Fibroblast of pulmonary artery (primary cell): ENCODE data around the gene RBM26.

ENCODE experiments used
- DNase-seq: peaks from one replicate; pipeline ENCODE4 v3.0.0-alpha.2; 2010; ENCODE audit warnings: low read depth
- H3K4me3 ChIP-seq: replicated peaks from 2 replicates; pipeline ENCODE4 v1.5.1; 2011; ENCODE audit warnings: low read depth, mild to moderate bottlenecking, control low read depth, low read length, moderate library complexity
- CTCF ChIP-seq: IDR thresholded peaks from 2 replicates; pipeline ENCODE4 v1.5.1; 2011; ENCODE audit warnings: mild to moderate bottlenecking, control low read depth, low read length, inconsistent platforms; ENCODE audit errors: missing control alignments

RBM26 gene

GRCh38 chr13:79346300-79346914, 59.6 kb downstream of the RBM26 start:
- no peak for DNase-seq
- no peak for TF ChIP-seq CTCF
- H3K4me3 ChIP-seq = no peak overlapping the region

- no peak overlapping the region for H3K4me3 ChIP-seq
- no peak for TF ChIP-seq CTCF
- no peak for DNase-seq
Measured at GRCh38 chr13:79341202-79341601, 64.9 kb downstream of the RBM26 start.

GRCh38 chr13:79340490-79340889, 65.6 kb downstream of the RBM26 start:
- H3K4me3 ChIP-seq = no peak overlapping the region
- no peak for TF ChIP-seq CTCF
- DNase-seq = no peak

- TF ChIP-seq CTCF = no peak
- no peak overlapping the region for H3K4me3 ChIP-seq
- no peak for DNase-seq
Measured at GRCh38 chr13:79338343-79338742, 67.7 kb downstream of the RBM26 start.

GRCh38 chr13:79336966-79337365, 69.1 kb downstream of the RBM26 start:
- TF ChIP-seq CTCF = no peak
- no peak for DNase-seq

GRCh38 chr13:79328510-79328909, 77.5 kb downstream of the RBM26 start:
- no peak overlapping the region for H3K4me3 ChIP-seq
- no peak for TF ChIP-seq CTCF
- DNase-seq = no peak

More at GRCh38 chr13:79336966-79337365, 69.1 kb downstream of the RBM26 start:
- no peak overlapping the region for H3K4me3 ChIP-seq

- TF ChIP-seq CTCF = no peak
Measured at GRCh38 chr13:79320433-79320832, 85.6 kb downstream of the RBM26 start.

More at GRCh38 chr13:79320433-79320832, 85.6 kb downstream of the RBM26 start:
- no peak for DNase-seq
- H3K4me3 ChIP-seq = no peak overlapping the region
